Measurements from ENCODE around the gene C3orf20. TPM values are rescaled to one million over a fixed set of nuclear protein-coding genes. Genes with fewer than 3 reads are reported as not detected.

C3orf20 gene
- total RNA-seq, 1 donor, result not detected

- DNase-seq (ENCODE audit: low read depth), result peak; percentile 23
- no peak for TF ChIP-seq CTCF (IDR thresholded peaks at IDR 0.05; ENCODE audit: insufficient read depth, low read depth, low read length)
- H3K4me3 ChIP-seq (ENCODE audit: low read depth, low read length), result no peak overlapping the region
Observed at GRCh38 chr3:14680716-14681115, 5.8 kb downstream of the C3orf20 start.

DNA sequence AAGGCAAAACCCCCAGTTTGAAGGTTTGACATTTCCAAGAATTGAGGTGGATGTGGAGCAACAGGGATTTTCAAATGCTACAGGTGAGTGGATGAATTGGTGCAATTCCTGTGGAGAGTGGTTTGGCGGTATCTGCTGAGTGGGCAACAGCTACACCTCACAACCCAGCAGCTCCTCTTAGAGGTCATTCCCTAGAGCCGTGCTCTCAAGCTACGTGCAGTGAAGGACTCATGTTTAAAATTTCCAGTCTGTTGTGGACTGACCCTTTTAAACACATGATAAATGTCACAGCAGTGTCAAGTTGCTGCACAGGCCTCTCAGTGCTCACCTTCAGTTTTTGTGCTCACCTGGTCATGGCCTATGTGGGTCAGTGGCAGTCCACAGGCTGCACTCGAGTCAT, 9.5 kb downstream of the C3orf20 start:
- DNase-seq (ENCODE audit: low read depth), result no peak

DNA sequence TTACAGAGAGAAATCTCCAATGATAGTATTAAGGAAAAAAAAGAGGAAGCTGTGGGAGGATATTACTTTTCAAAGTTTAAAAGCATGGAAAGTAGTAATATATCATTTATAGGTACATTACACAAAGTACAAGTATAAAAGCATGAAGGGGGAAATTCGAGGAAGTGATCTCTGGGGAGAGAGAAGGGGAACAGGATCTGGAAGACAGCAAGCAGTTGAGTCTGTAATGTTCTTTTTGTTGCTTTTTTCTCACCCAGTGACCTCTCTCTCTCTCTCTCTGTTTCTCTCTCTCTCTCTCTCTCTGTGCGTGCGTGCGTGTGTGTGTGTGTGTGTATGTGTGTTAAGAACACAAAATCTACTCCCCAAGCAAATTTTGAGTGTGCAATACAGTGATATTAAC, 10.2 kb downstream of the C3orf20 start:
- TF ChIP-seq CTCF (IDR thresholded peaks at IDR 0.05; ENCODE audit: insufficient read depth, low read depth, low read length), result no peak
- no peak for DNase-seq (ENCODE audit: low read depth)
- H3K4me3 ChIP-seq (ENCODE audit: low read depth, low read length), result no peak overlapping the region

More for the DNA sequence above, 9.5 kb downstream of the C3orf20 start:
- H3K4me3 ChIP-seq (ENCODE audit: low read depth, low read length), result no peak overlapping the region
- no peak for TF ChIP-seq CTCF (IDR thresholded peaks at IDR 0.05; ENCODE audit: insufficient read depth, low read depth, low read length)

GRCh38 chr3:14687360-14687759, 12.4 kb downstream of the C3orf20 start:
- no peak for DNase-seq (ENCODE audit: low read depth)
- no peak for TF ChIP-seq CTCF (IDR thresholded peaks at IDR 0.05; ENCODE audit: insufficient read depth, low read depth, low read length)
- no peak overlapping the region for H3K4me3 ChIP-seq (ENCODE audit: low read depth, low read length)

GRCh38 chr3:14688525-14688924, 13.6 kb downstream of the C3orf20 start:
- no peak overlapping the region for H3K4me3 ChIP-seq (ENCODE audit: low read depth, low read length)
- no peak for TF ChIP-seq CTCF (IDR thresholded peaks at IDR 0.05; ENCODE audit: insufficient read depth, low read depth, low read length)
- DNase-seq (ENCODE audit: low read depth), result no peak

DNA sequence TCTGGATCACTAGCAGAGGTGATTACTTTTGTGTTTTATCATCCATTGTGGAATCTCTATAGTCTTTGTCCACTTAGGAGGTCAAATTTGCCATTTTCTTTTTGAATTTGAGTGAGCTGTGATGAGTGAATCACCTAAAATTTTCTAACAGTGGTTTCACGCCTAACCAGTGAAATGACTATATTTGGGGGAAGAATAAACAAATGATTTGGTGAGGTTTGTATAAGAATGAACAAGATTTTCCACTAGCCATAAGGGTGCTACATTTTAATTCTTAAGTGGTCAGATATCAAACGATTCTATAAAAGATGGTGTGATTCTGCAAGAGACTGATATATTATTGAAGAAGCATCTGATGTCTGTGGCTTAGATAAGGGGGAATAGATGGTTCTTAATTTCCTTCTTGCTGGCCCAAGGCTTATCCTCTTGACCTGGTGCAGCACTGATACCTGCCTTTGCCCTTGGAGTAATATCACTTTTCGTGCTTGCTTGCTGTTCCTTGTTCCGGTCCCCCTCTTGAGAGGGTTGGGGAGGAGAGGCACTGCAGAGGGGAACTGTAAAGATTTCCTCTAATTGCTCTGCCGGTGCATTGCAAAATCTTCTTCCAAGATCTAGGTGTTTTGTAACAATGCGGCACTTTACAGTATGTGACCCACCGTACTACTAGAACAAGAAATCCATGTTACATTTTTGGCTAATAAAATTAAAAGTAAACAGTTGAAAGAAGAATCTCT, 14.5 kb downstream of the C3orf20 start:
- no peak for TF ChIP-seq CTCF (IDR thresholded peaks at IDR 0.05; ENCODE audit: insufficient read depth, low read depth, low read length)
- DNase-seq (ENCODE audit: low read depth), result no peak

DNA sequence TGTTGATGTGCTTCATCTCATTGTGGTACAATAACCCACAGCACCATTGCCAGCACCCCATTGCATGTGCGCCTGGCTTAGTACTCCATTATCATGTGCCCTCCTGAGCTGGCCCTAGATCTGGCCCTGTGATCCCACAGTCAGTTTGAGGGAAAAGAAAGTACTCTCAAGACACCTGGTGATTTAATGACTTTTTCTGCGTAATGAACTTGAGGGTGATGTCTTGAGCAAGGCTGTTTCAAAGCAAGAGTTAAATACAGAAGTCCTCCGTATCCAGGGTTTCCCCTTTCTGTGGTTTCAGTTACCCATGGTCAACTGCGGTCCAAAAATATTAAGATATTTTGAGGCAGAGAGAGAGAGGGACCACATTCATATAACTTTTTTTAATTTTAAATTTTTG, 16.3 kb downstream of the C3orf20 start:
- no peak for TF ChIP-seq CTCF (IDR thresholded peaks at IDR 0.05; ENCODE audit: insufficient read depth, low read depth, low read length)
- H3K4me3 ChIP-seq (ENCODE audit: low read depth, low read length), result no peak overlapping the region

More for the DNA sequence above, 14.5 kb downstream of the C3orf20 start:
- no peak overlapping the region for H3K4me3 ChIP-seq (ENCODE audit: low read depth, low read length)

More for the DNA sequence above, 16.3 kb downstream of the C3orf20 start:
- no peak for DNase-seq (ENCODE audit: low read depth)

All from fibroblast of villous mesenchyme (primary cell).